GM21619 (cell line): ENCODE results near the gene MYO3B.

Experiments used
- ATAC-seq: cut with Tn5 transposase; IDR thresholded peaks from one replicate; pipeline ENCODE4 v1.9.1; 2021; ENCODE audit not compliant: unreplicated experiment

MYO3B gene

DNA sequence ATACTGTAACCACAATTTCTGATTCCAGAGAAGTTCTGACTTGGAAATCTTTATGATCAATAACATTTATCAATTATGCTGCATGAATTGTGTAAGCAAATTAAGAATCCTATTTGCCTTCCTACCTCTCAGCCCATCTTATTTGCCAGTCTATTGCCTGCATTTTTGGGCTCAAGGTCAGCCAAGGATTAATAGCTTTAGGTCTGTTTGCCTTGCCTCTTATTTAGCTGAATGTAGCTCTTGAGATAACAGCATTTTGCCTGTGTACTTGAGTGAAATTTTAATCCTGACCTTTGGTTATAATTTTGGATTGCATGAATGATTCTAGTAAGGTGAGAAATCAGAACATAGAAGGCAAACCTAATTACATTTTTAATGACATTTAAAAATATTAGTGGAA lies 51.2 kb downstream of the MYO3B start:
- ATAC-seq, result no peak

DNA sequence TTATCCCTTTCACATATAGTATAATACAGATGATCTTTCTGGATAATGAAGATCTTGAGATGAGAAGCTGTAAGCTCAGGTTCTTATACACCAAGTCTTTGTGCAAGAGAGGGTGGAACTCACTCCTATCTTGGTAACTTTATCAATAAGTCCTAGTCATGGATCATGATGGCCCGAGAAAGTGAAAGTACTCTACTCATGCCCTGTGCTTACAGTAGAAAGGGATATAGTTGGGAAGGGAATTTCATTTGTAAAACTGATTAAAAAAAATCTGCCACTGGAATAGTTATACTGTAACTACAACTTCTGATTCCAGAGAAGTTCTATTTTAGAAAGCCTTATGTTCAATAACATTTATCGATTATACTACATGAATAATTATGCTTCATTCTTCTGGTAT lies 51.8 kb downstream of the MYO3B start:
- no peak for ATAC-seq

DNA sequence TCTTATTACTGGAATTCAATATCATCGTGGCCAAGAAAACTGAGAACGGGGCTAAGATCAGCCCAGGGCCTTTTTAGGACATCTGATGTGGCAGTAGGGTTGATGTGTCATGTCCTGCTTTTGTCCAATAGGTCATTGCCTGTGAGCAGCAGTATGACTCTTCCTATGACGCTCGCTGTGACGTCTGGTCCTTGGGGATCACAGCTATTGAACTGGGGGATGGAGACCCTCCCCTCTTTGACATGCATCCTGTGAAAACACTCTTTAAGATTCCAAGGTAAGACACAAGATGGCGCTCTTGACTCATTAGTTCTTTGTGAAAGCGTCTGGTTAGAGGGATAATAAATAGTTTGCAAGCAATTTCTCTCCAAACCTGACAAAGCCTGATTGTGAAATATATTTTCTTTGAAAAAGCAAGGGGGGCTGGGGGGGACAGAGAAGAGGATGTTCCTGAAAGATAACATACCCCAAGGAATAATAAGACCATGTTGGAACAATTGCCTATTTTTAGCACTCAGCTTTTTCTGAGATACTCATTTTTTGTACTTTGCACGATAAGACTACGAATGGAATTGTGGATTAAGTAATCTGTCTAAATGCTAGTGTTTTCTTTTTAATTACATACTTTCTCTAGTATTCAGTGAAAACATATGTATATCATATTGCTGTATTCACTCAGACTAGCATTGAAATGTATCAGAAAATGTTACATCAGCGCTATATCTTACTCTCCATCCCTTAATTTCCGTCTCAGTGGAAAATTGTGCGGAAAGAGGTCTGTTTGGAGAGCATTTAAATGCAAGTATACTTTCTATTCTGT lies 58.1 kb downstream of the MYO3B start:
- no peak for ATAC-seq

DNA sequence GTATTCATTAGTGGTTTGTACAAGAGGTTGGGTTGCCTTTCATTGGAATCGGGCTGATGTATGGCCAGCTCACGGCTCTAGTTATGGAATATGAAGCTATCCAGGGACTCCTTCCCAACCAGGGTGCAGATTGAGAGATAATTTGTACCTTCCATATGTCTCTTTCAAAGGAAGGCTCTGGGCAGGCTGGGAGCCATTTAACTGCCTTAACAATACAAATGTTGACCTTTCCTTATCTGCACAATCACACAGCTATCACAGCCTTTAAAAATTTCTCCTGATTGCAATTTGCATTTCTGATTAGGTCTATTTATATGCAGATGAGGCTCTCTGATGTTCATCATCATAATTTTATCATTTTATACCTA lies 58.7 kb downstream of the MYO3B start:
- ATAC-seq, result no peak

DNA sequence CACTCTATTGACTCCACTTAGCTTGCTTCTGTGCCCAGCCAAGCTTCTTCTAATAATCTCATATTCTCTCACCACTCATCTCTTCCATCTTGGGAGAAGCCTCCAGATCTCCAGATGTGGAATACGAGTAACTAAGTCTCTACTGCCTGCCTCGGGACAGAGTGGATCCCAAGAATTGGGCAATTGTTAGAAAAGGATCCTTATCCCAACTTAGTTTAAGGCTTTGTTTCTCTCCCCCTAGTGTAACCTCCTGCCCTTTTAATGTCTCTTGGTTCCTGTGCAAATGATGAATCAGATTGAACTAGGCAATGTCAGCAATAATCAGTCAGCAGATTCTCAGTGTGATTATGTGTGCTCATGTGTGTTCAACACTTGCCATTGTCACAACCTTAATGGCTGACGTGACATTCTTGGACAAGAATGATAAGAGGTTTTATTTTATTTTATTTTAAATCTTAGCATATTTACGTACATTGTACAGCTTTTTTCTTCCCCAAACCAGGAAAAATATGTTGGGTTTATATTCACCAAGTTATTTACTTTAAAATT lies 59.7 kb downstream of the MYO3B start:
- ATAC-seq, result no peak

DNA sequence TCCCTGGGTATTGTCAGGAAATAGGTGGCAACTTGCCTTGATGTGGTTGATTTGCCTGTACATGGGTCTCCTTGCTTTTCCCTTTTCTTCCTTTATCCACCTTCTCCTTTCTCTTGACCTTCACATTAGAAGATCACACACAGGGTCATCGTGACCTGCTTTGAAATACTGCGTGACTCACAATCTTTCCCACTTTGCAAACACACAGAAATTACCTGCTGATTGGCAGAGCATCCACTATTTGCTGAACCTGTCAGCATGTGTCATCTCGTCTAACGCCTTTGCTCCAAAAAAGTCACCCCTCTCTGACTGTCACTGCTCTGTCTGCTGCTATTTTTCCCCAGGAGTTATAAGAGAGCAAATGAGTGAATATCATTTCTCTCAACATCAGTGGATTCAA lies 60.8 kb downstream of the MYO3B start:
- no peak for ATAC-seq

DNA sequence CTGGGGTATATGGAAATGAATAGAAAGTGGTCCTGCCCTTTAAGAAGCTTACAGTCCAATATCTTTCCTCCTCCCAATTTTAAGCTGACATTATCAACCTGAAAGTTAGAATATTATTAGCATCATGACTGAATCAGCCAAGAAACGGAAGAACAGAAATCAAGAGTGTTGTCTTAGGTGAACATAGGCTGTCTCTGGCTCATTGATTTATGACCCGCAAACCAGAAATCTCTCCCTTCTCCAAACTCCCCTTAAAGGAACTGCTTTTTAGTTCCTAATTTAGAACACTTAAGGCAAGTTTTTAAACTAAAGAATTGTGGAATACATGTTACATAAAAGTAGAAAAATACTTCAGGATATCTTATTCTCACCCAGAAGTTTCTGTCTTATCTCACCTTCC lies 62.7 kb downstream of the MYO3B start:
- ATAC-seq, result no peak

DNA sequence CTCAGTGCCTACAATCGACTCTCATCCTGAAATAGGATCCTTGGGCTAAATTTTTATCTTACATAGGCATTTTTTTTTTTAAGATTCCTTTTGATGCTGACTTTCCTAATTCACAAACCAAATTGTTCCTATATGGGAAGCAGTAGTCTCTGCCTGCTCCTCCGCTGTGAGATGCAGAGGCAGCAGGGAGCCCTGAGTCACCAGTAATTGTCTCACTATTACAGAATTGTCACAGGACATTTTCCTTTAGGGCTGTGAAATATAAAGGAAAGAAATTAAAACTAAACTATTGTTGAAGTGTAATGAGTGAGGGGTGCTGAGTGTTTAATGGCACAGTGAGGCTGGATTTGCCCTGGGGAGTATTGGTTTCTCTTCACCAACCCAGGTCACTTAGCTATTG lies 63.8 kb downstream of the MYO3B start:
- no peak for ATAC-seq

DNA sequence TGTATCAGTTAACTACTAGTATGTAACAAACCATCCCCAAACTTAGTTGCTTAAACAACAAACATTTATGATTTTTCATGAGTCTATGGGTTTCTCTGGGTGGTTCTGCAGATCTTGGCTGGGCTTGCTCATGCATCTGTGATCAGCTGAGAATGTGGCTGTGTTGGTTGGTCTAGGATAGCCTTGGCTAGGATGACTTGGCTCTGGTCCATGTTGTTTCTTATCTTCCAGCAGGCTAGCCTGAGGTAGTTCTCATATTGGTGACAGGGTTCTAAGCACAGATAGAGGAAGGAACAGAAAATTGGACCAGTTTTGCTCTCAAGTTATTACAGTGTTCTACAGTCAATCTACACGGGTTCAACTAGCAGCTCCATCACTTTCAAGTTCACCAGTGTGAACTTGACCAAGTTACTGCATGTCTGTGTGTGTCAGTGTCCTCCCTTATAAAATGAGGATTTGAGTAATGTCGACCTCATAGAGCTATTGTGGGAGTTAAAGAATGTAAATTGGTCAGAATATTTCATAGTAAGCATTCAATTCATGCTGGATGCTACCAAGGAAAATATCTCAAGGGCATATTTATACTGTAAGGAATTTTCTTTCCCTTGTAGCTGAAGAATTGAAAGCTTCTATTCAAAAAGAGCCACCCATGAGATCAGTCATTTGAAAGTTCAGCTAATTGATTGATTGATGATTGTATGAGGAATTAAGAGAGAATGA lies 65.3 kb downstream of the MYO3B start:
- no peak for ATAC-seq

DNA sequence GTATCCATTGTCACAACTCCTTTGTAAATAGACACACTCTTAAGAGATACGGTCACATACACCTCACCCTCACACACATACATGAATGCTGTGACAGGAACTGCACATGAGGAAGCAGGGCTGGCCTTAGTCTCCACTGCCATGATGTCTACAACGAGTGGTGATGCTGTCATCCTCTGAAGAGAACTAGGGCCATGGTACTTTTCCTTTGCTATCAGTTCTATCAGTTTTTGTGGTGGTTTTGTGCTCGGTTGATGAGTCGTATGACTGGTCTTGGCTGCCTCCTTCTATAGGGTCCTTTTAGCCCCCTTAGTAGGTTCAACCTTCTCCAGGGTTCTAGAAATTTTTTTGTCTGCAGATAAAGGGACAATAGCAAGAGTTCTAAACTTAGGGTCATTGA lies 66.0 kb downstream of the MYO3B start:
- no peak for ATAC-seq

DNA sequence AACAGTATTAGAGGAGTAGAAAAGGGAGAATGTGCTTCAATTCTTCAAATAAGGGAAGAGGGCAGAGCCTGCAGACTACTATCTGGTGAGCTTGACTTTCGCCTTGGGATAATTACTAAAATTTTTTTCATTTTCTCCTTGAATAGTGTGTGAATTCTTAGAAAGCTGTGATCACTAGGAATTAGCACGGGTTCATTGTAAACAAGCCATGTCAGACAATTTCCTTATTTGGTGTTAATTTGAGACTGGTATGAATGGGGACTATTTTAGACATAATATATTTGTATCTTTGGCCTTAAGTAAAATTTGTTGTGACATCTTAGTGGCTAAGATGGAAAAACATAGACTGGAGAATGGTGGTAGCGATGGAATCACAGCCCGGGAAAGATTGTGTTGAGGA lies 66.6 kb downstream of the MYO3B start:
- ATAC-seq, result no peak

DNA sequence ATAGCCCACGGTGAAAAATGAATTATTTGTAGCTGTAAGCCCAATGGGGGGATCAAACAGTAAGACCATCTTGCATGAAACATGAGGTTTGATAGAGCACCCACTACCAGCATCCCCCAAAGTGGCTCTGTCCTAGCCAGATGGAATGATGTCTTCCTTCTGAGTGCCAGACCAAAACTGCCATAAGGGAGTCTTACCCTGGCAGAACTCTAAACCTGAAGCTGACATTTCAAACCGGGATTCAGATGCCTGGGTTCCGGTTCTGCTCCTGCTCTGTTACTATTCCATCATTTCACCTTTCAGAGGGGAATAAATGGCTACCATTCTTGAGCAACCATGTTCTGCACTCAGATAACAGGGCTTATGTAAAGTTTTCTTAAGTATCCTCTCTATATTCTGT lies 67.4 kb downstream of the MYO3B start:
- no peak for ATAC-seq

DNA sequence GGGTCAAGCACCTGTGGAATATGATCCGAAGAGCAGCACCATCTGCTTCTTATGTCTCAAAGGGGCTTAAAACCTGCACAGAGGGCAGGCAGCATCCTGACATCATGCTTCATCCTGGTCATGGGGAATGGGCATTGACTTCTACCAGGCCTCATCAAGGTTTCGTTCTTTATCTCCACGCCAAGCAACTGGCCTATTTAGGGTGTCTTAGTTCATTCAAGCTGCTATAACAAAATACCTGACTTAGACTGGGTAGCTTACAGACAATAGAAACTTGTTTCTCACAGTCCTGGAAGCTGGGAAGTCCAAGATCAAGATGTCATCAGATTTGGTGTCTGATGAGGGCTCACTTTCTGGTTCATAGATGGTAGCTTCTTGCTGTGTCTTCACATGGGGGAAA lies 69.4 kb downstream of the MYO3B start:
- no peak for ATAC-seq

DNA sequence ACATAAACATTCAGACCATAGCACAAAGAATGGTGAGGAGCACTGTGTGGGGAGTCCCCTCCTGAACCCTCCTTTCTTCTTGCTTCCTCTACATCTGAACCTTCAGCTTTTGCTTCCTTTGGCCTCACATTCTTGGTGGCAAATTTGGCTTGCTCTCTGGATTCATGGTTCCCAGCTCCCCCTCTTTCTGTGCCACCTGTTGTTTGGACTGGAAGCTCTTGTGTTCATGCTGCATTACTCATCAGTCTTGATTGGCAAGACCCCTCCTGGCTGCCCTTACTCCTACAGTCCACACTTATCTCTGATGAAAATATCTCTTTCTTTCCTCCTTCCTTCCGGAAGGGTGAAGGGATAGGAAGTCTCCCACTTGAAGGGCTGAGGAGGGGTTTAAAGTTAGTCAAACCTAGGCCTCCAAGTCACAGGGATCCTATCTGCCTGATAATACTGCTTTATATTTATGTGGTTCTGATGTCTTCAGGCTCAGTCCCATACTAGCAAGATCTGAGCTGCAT lies 70.0 kb downstream of the MYO3B start:
- ATAC-seq, result no peak

DNA sequence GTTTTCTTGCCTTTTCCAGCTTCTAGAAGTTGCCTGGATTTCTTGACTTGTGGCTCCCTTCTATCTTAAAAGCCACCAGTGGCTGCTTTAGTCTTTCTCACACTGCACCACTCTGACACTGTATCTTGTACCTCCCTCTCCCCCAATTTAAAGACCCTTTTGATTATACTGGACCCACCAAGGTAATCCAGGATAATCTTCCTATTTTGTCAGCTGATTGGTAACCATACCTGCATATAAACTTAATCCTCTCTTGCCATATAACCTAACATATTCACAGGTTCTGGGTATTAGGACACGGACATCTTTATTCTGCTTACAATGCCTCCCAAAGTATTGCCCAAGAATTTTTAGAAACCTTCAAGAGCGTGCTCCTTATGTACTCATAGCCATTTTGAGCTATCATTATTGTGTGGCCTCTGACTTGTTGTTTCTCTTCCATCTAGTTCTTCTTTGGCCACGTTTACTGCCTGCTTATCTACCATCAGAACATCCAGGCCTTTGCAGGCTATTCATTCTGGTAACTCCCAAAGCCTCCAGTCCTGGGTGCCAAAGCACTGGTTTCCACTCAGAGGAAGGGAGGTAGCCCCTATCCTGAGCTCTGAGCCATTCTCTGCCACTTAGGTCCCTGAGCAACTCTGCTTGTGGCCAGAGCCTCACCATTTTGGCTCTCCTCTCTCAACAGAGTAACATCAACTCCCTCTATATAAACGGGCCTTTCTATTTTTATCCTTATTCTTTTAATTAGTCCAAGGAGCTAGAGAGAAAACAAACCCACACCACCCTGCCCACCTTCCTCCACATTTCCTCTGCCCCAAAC lies 70.8 kb downstream of the MYO3B start:
- no peak for ATAC-seq

DNA sequence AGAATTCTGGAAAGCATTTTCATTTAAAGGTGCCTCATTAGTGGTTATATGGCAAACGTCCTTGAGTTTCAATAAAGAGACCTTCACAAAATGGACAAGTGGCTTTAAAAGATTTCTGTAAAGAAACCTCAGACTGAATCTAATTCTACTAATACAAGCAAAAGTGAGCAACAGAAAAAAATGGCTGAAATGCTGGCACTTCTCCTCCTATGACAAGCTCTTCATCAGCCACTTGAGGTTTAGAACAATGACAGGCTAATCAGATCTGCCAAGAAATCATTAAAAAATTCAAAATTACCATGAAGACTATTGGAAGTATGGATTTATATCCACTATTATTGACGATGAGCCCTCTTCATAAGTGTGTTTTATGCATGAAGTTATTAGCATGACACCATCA lies 71.8 kb downstream of the MYO3B start:
- ATAC-seq, result no peak

DNA sequence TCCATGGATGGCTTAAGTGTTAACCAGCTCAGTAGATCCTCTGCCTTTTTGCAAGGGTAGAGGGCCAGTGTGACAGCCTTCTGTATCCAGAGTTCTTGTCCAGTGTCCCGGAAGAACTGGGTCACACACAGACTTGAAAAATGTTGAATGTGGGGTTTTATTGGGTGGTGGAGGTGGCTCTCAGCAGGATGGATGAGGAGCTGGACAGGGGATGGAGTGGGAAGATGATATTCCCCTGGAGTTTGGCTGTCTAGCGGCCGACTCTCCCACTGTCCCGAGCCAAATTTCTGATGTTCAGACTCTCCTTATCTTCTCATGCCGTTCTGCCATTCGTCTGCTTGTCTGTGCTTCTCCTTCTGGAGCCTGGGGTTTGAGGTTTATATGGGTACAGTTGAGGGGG lies 72.6 kb downstream of the MYO3B start:
- ATAC-seq, result no peak

DNA sequence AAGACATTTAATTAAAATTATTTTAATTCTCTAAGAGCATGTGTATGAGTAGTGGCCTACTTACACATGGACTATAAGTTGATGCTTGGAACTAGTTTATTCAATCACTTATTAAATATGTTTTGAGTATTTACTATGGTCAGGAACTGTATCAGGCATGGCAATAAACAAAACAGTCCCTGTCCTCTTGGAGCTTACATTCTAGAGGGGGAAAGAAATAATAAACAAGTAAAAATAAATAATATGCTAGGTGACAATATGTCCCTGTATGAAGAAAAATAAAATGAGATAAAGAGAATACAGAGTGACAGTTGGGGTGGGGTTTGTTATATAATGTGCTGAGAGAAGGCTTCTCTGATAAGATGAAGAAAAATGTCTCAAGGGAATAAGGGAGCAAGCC lies 74.5 kb downstream of the MYO3B start:
- no peak for ATAC-seq

DNA sequence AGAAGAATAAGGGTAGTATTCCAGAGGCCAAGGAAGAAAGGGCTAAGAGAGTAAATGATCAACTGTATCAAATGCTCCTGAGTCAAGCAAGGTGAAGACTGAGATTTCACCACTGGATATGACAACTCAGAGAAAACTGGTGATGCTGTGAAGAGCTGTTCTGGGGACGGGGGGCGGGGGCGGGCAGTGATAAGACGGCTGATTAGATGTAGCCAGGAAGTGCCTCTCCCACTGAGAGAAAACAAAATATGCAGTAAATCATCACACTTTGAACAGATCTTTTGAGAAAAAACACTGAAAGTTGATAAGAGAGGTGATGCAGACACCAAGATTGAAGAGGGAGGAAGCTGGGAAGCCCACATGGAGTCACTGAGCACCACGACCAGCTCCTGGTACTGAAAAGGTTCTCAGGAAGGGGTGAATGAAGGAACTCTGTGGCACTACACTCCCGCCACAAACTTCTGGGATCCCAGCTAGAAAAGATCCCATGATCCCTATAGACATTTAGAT lies 75.8 kb downstream of the MYO3B start:
- ATAC-seq, result no peak

DNA sequence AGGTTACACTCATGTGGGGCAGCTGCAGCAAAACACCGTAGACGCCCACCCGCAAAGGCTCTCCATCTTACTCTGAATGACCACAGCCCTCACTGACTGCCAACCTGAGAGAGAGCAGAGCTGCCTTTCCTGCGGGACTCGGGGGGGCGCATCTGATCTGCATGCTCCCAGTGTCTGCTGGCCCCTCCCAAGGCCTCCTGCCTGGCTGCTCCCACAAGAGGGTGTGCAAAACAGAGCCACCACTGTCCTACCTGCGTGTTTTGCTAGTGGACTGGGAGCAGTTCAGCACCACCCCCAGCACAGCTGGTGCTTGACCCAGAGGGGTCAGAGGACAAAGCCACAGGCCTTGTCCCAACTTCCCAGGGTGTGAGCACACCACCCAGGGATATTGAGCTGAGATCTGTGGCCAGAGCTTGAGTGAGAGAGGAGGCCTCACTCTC lies 76.4 kb downstream of the MYO3B start:
- ATAC-seq, result no peak

DNA sequence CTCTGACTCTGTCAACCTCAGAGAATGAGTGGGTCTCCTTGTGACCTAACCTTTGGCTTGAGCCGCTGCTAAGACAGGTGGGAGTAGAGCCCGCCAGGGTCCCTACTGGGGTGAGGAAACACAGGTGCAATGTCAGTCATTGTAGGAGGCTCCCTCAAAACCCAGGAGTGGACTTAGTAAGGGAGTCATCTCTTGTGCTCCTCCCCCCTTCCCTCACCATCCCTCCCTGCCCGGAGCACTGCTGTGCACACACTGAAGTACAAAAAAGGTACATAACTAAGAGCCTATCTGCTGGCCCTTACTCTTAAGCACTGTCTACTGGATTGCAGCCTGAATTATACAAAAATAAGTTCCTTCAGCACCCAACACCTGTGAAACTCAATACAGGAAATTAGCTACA lies 77.2 kb downstream of the MYO3B start:
- no peak for ATAC-seq
